GM10248 (cell line): ENCODE results near the gene C10orf95.

Experiments
- CTCF ChIA-PET: fragments of 300-600 bp; sonication (Branson Sonifier 250); formaldehyde crosslinking; extraction: SDS; loops from one replicate; lab custom pipeline; 2021; ENCODE audit warnings: antibody characterized with exemption; lab: Yijun Ruan, JAX
- POLR2A ChIA-PET: fragments of 350-650 bp; sonication (Branson Sonifier 250); formaldehyde crosslinking; extraction: SDS; loops from one replicate; lab custom pipeline; 2020; ENCODE audit warnings: antibody characterized with exemption; lab: Yijun Ruan, JAX
- DNase-seq: peaks from one replicate; pipeline ENCODE4 v3.0.0; 2012; ENCODE audit errors: extremely low spot score
- CTCF ChIP-seq: IDR thresholded peaks from 2 replicates; pipeline ENCODE4 v1.5.1; 2012; ENCODE audit warnings: mild to moderate bottlenecking, low read depth; ENCODE audit errors: extremely low read depth, missing control alignments, control extremely low read depth

C10orf95 gene

GRCh38 chr10:102437515-102437914 lies 13.8 kb downstream of the C10orf95 start:
- ChIA-PET CTCF (interaction anchor here (1.0 to 7.8 kb wide), 3 partner anchors 12 to 20 kb away, joined by 3 to 85 read pairs (median 23); partner anchors contain the start of genes C10orf95 and FBXL15), POLR2A (no interaction called here)
- no peak for TF ChIP-seq CTCF
- no peak for DNase-seq

GRCh38 chr10:102436312-102436711 lies 15.0 kb downstream of the C10orf95 start:
- ChIA-PET POLR2A (interaction anchor here (0.7 kb wide), 1 partner anchor 32 kb away, joined by 9 read pairs; no protein-coding TSS in a partner anchor), CTCF (interaction anchor here (0.8 to 7.8 kb wide), 9 partner anchors 13 to 147 kb away, joined by 3 to 85 read pairs (median 5); partner anchors contain the start of genes C10orf95 and FBXL15)

GRCh38 chr10:102435529-102436233 lies 15.7 kb downstream of the C10orf95 start:
- ChIA-PET POLR2A (interaction anchor here (0.6 to 1.2 kb wide), 3 partner anchors 14 to 42 kb away, joined by 3 to 6 read pairs (median 5); partner anchors contain the start of gene C10orf95), CTCF (interaction anchor here (0.8 to 7.8 kb wide), 13 partner anchors 10 to 206 kb away, joined by 3 to 85 read pairs (median 4); partner anchors contain the start of genes C10orf95 and FBXL15)
- peak; percentile 67 for DNase-seq

More at GRCh38 chr10:102436312-102436711, 15.0 kb downstream of the C10orf95 start:
- no peak for DNase-seq
- no peak for TF ChIP-seq CTCF

GRCh38 chr10:102435133-102435497 lies 16.2 kb downstream of the C10orf95 start:
- no peak for TF ChIP-seq CTCF
- no peak for DNase-seq
- CTCF ChIA-PET, result interaction anchor here (1.0 to 7.8 kb wide), 8 partner anchors 9 to 205 kb away, joined by 3 to 85 read pairs (median 6); partner anchors contain the start of genes C10orf95 and FBXL15
- POLR2A ChIA-PET, result interaction anchor here (0.8 to 1.2 kb wide), 2 partner anchors 16 to 42 kb away, joined by 3 to 5 read pairs; partner anchors contain the start of gene C10orf95

More at GRCh38 chr10:102435529-102436233, 15.7 kb downstream of the C10orf95 start:
- no peak for TF ChIP-seq CTCF

- CTCF ChIA-PET, result interaction anchor here (1.0 to 7.8 kb wide), 10 partner anchors 9 to 204 kb away, joined by 3 to 85 read pairs (median 6); partner anchors contain the start of genes C10orf95 and FBXL15
- POLR2A ChIA-PET, result interaction anchor here (0.8 to 1.2 kb wide), 3 partner anchors 16 to 41 kb away, joined by 3 to 5 read pairs (median 5); partner anchors contain the start of gene C10orf95
- TF ChIP-seq CTCF, result no peak
- no peak for DNase-seq
These were observed 16.8 kb downstream of the C10orf95 start for GRCh38 chr10:102434394-102435132.
